H1 (cell line): Measurements from ENCODE around the gene FSTL4. TPM values are rescaled to one million over a fixed set of nuclear protein-coding genes. Genes with fewer than 3 reads are reported as not detected.

ENCODE experiments used
- CTCF ChIA-PET: fragments of 300-600 bp; sonication (Branson Sonifier 250); formaldehyde crosslinking; loops from one replicate; lab custom pipeline; 2021; ENCODE audit not compliant: partially characterized antibody; lab: Charles Lee
- POLR2A ChIA-PET: fragments of 300-600 bp; sonication (Branson Sonifier 250); formaldehyde crosslinking; loops from one replicate; lab custom pipeline; 2021; ENCODE audit warnings: inconsistent platforms; ENCODE audit not compliant: partially characterized antibody; lab: Charles Lee
- DNase-seq, 2 experiments: peaks; one replicate each; pipeline versions ENCODE4 v3.0.0 to v3.0.0-alpha.2; 2010 to 2022; ENCODE audit warnings: low spot score in 2 of 2, low read depth in 1 of 2, mixed read lengths in 1 of 2
- FAIRE-seq: peaks from 2 replicates; lab custom pipeline; 2011; peaks lifted over from hg19 to GRCh38; lab: Jason Lieb, UNC
- H2AFZ ChIP-seq: 2 replicates; pipeline ENCODE4 v1.8.1; 2012; ENCODE audit warnings: low read length, inconsistent platforms
- H2AK5ac ChIP-seq: 2 replicates; pipeline ENCODE4 v1.6.1; 2013; ENCODE audit warnings: low read depth, low read length
- H2BK120ac ChIP-seq: replicated peaks from 2 replicates; pipeline ENCODE3; 2013; ENCODE audit warnings: low read depth, low read length, inconsistent platforms
- H2BK12ac ChIP-seq: 2 replicates; pipeline ENCODE4 v1.6.1; 2013; ENCODE audit warnings: low read depth, low read length
- H2BK15ac ChIP-seq: 2 replicates; pipeline ENCODE4 v1.6.1; 2013; ENCODE audit warnings: low read length
- H2BK20ac ChIP-seq: 2 replicates; pipeline ENCODE4 v1.6.1; 2013; ENCODE audit warnings: low read length
- H2BK5ac ChIP-seq: 2 replicates; pipeline ENCODE4 v1.6.1; 2013; ENCODE audit warnings: low read depth, low read length
- H3K14ac ChIP-seq: 2 replicates; pipeline ENCODE4 v1.6.1; 2013; ENCODE audit warnings: inconsistent platforms; ENCODE audit not compliant: insufficient read length
- H3K18ac ChIP-seq: 2 replicates; pipeline ENCODE4 v1.6.1; 2013; ENCODE audit warnings: low read length; ENCODE audit errors: extremely low read depth
- H3K23ac ChIP-seq: 2 replicates; pipeline ENCODE4 v1.6.1; 2013; ENCODE audit warnings: inconsistent platforms; ENCODE audit not compliant: insufficient read length
- H3K23me2 ChIP-seq: 2 replicates; pipeline ENCODE4 v1.6.1; 2013; ENCODE audit warnings: low read depth, low read length
- H3K27ac ChIP-seq: 2 replicates; pipeline ENCODE4 v1.6.1; 2011; ENCODE audit warnings: low read depth, low read length, inconsistent platforms
- H3K27me3 ChIP-seq, 4 experiments: replicated peaks in 1 of 4; 1 replicate in 1 of 4; 2 replicates in 3 of 4; pipeline versions ENCODE4 v1.6.1 to v1.8.1; 2011 to 2013; ENCODE audit warnings: low read length in 3 of 4, mild to moderate bottlenecking in 3 of 4, inconsistent platforms in 2 of 4, mixed read lengths in 2 of 4, moderate library complexity in 1 of 4; ENCODE audit not compliant: control insufficient read depth in 3 of 4, insufficient read depth in 3 of 4; ENCODE audit errors: extremely low read depth in 1 of 4
- H3K36me3 ChIP-seq, 4 experiments: 2 replicates each; pipeline versions ENCODE4 v1.6.1 to v1.8.1; 2011 to 2013; ENCODE audit warnings: mild to moderate bottlenecking in 4 of 4, low read length in 3 of 4, moderate library complexity in 2 of 4, control low read depth in 1 of 4, inconsistent platforms in 1 of 4; ENCODE audit not compliant: insufficient read depth in 4 of 4, control insufficient read depth in 2 of 4
- H3K4ac ChIP-seq: replicated peaks from 2 replicates; pipeline ENCODE3; 2013; ENCODE audit warnings: low read length, low read depth, mixed read lengths, inconsistent platforms; ENCODE audit not compliant: insufficient read length
- H3K4me1 ChIP-seq, 4 experiments: replicated peaks in 1 of 4; 1 replicate in 1 of 4; 2 replicates in 3 of 4; pipeline versions ENCODE4 v1.6.1 to v1.8.1; 2011 to 2013; ENCODE audit warnings: low read length in 3 of 4, inconsistent platforms in 2 of 4, mixed read lengths in 1 of 4; ENCODE audit not compliant: insufficient read depth in 4 of 4, control insufficient read depth in 3 of 4
- H3K4me2 ChIP-seq, 2 experiments: 2 replicates each; pipeline versions ENCODE4 v1.6.1 to v1.8.1; 2011 to 2013; ENCODE audit warnings: low read depth in 2 of 2, low read length in 2 of 2, control low read depth in 1 of 2, inconsistent platforms in 1 of 2, mild to moderate bottlenecking in 1 of 2; ENCODE audit not compliant: insufficient read depth in 1 of 2
- H3K4me3 ChIP-seq, 4 experiments: fragments of 200-600, 300-600 bp in 1 of 4; sonication (generic), shearing (Covaris generic), sonication (Bioruptor Twin) in 1 of 4; 2 replicates each; pipeline versions ENCODE4 v1.5.1 to v1.8.1; 2011 to 2016; ENCODE audit warnings: low read length in 4 of 4, low read depth in 3 of 4, control low read depth in 2 of 4, inconsistent platforms in 2 of 4, mild to moderate bottlenecking in 2 of 4, mixed read lengths in 1 of 4, moderate library complexity in 1 of 4; ENCODE audit not compliant: insufficient read depth in 2 of 4; ENCODE audit errors: extremely low read depth in 1 of 4
- H3K56ac ChIP-seq: replicated peaks from 2 replicates; pipeline ENCODE3; 2013; ENCODE audit warnings: low read depth, mild to moderate bottlenecking, mixed read lengths, low read length, inconsistent platforms; ENCODE audit not compliant: insufficient read length
- H3K79me1 ChIP-seq: 2 replicates; pipeline ENCODE4 v1.6.1; 2013; ENCODE audit warnings: low read depth, low read length, control low read depth
- H3K79me2 ChIP-seq, 2 experiments: 2 replicates each; pipeline versions ENCODE4 v1.6.1 to v1.8.1; 2012 to 2013; ENCODE audit warnings: low read length in 2 of 2, mild to moderate bottlenecking in 2 of 2, inconsistent platforms in 1 of 2; ENCODE audit not compliant: insufficient read depth in 2 of 2, control insufficient read depth in 1 of 2
- H3K9ac ChIP-seq, 4 experiments: replicated peaks in 1 of 4; 1 replicate in 1 of 4; 2 replicates in 3 of 4; pipeline versions ENCODE4 v1.6.1 to v1.8.1; 2011 to 2013; ENCODE audit warnings: low read depth in 3 of 4, low read length in 3 of 4, control low read depth in 2 of 4, mild to moderate bottlenecking in 2 of 4, moderate library complexity in 2 of 4, inconsistent platforms in 1 of 4; ENCODE audit errors: extremely low read depth in 1 of 4
- H3K9me3 ChIP-seq, 2 experiments: 2 replicates each; pipeline versions ENCODE4 v1.6.1 to v1.8.1; 2012 to 2013; ENCODE audit warnings: mild to moderate bottlenecking in 2 of 2, moderate library complexity in 2 of 2, control low read depth in 1 of 2, inconsistent platforms in 1 of 2, low read depth in 1 of 2, low read length in 1 of 2, mixed read lengths in 1 of 2; ENCODE audit not compliant: insufficient read depth in 2 of 2
- H4K20me1 ChIP-seq, 2 experiments: replicated peaks in 1 of 2; 2 replicates each; pipeline versions ENCODE3 to v1.8.1; 2011 to 2013; ENCODE audit warnings: inconsistent platforms in 2 of 2, low read length in 2 of 2, mild to moderate bottlenecking in 1 of 2; ENCODE audit not compliant: insufficient read depth in 2 of 2, control insufficient read depth in 1 of 2
- H4K5ac ChIP-seq: 2 replicates; pipeline ENCODE4 v1.6.1; 2013; ENCODE audit warnings: low read length, low read depth, mixed read lengths, inconsistent platforms; ENCODE audit not compliant: insufficient read length
- H4K8ac ChIP-seq: 2 replicates; pipeline ENCODE4 v1.8.0; 2013; ENCODE audit warnings: mild to moderate bottlenecking, moderate library complexity, low read length, inconsistent platforms; ENCODE audit not compliant: insufficient read depth; ENCODE audit errors: extremely low read depth
- H4K91ac ChIP-seq: replicated peaks from 2 replicates; pipeline ENCODE3; 2013; ENCODE audit warnings: low read length, mixed read lengths, inconsistent platforms; ENCODE audit not compliant: insufficient read length
- CBX5 ChIP-seq: fragments of 300-800, 300-1000 bp; sonication (generic); IDR thresholded peaks from 2 replicates; pipeline ENCODE4 v1.7.1; 2016; ENCODE audit warnings: antibody characterized with exemption, low read length, low read depth
- CREB1 ChIP-seq: IDR thresholded peaks from 2 replicates; pipeline ENCODE4 v1.6.1; 2012; ENCODE audit warnings: inconsistent platforms
- GABPA ChIP-seq: IDR thresholded peaks from 2 replicates; pipeline ENCODE4 v1.6.1; 2011; ENCODE audit warnings: mild to moderate bottlenecking, low read length, moderate library complexity, borderline replicate concordance; ENCODE audit not compliant: insufficient read depth
- HDAC6 ChIP-seq: IDR thresholded peaks from one replicate; pipeline ENCODE4 v1.7.1; 2012; ENCODE audit warnings: low read depth, mild to moderate bottlenecking, inconsistent platforms, low read length, moderate library complexity
- KDM5A ChIP-seq: fragments of 200-600 bp; IDR thresholded peaks from 2 replicates; pipeline ENCODE4 v1.7.1; 2012; ENCODE audit warnings: mild to moderate bottlenecking, low read length, inconsistent platforms, mixed read lengths
- MAFK ChIP-seq: IDR thresholded peaks from 2 replicates; pipeline ENCODE4 v1.6.1; 2012; ENCODE audit warnings: low read depth, mild to moderate bottlenecking, improper control_type of control experiment, low read length
- POLR2AphosphoS5 ChIP-seq: IDR thresholded peaks from 2 replicates; pipeline ENCODE4 v1.6.1; 2011; ENCODE audit warnings: low read depth, low read length
- RNF2 ChIP-seq: fragments of 200-900, 300-1000 bp; sonication (generic); IDR thresholded peaks from 2 replicates; pipeline ENCODE4 v1.7.1; 2016; ENCODE audit warnings: borderline replicate concordance, low read depth, mild to moderate bottlenecking, antibody characterized with exemption, low read length; ENCODE audit not compliant: poor library complexity, severe bottlenecking; ENCODE audit errors: missing control alignments
- SIN3A ChIP-seq, 2 experiments: IDR thresholded peaks in 1 of 2; conservative IDR thresholded peaks in 1 of 2; 2 replicates each; pipeline ENCODE4 v1.6.1; 2011 to 2012; ENCODE audit warnings: low read length in 2 of 2, improper control_type of control experiment in 1 of 2, low read depth in 1 of 2, mild to moderate bottlenecking in 1 of 2
- SIX5 ChIP-seq: IDR thresholded peaks from 2 replicates; pipeline ENCODE4 v1.6.1; 2011; ENCODE audit warnings: mild to moderate bottlenecking, low read depth, low read length
- SP2 ChIP-seq: IDR thresholded peaks from 2 replicates; pipeline ENCODE4 v1.6.1; 2012; ENCODE audit warnings: mild to moderate bottlenecking, low read length, inconsistent platforms
- TAF1 ChIP-seq: IDR thresholded peaks from 2 replicates; pipeline ENCODE4 v1.6.1; 2011; ENCODE audit warnings: mild to moderate bottlenecking, low read depth, low read length
- TBP ChIP-seq: IDR thresholded peaks from 2 replicates; pipeline ENCODE4 v1.6.1; 2011; ENCODE audit warnings: low read depth, low read length, improper control_type of control experiment
- WGBS, 2 experiments: shearing (Covaris generic) in 1 of 2; methylation state at CpG; one replicate each; pipeline versions ENCODE4 v1.1.6 to v1.1.7; 2013 to 2015; ENCODE audit warnings: low lambda C conversion rate in 2 of 2, mixed read lengths in 2 of 2, inconsistent platforms in 1 of 2, low coverage in 1 of 2, missing lambda C conversion rate in 1 of 2; ENCODE audit not compliant: insufficient replicate concordance in 2 of 2, insufficient coverage in 1 of 2, insufficient read length in 1 of 2; ENCODE audit errors: extremely low coverage in 1 of 2, missing lambda C conversion rate in 1 of 2; 5-methylcytosine and 5-hydroxymethylcytosine counted together
- polyA plus RNA-seq, 7 experiments: library from polyadenylated mRNA; depleted of rRNA in 3 of 7; stranded (reverse) in 5 of 7; unstranded in 2 of 7; fragments of >200 nt in 5 of 7; fragments of 200-250 nt in 2 of 7; gene quantifications; 1 replicate in 5 of 7; 2 replicates in 1 of 7; 4 replicates in 1 of 7; pipeline versions ENCODE4 v1.2.1 to v1.2.3, GENCODE V29; 2011 to 2013; ENCODE audit warnings: missing spikeins in 2 of 7, mixed read lengths in 2 of 7
- total RNA-seq: library from RNA; stranded (reverse); fragmentation: NEBNext Ultra II Directional; extraction: Animal tissue kit (Norgen Biotek cat#: 25700); gene quantifications from 2 replicates; pipeline ENCODE4 v1.2.1, GENCODE V29; 2021
- TF ChIP-seq, protein P1 (sequence below): IDR thresholded peaks from 2 replicates; pipeline ENCODE4 v1.6.1; 2012; ENCODE audit warnings: inconsistent platforms

FSTL4 gene
- total and polyA plus RNA-seq, 2 of the 8 experiments (the other 6 are each of a cell fraction or from before 2014, with no cell fraction given): 3.1 to 4.1 TPM

DNA sequence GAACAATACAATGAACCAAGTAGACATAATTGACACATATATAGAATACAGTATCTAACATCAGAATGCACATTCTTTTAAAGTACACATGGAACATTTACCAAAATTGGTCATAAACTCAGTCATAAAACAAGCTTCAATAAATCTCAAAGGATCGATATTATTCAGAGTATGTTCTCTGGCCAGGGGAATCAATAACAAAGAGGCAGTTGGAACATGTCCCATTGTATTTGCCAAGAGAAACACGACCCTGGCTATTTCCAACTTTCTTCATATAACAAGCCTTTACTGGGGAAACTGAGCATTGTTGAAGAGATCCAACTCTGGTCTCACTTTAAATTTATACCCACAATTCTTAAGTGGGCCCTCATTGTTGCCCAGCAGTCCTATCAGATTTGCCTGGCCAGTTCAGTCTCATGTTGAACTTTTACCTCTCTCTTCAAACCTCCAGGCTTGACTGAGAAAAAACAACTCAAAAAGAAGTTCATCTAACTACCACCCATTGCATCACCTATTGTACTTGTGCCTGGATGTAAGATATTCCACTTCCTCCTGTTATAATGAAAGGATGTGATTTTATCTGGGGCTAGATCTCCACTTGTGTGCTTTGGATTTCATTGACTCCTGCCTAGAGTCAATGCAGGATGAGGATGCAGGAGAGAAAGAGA, 398.1 kb downstream of the FSTL4 start:
- CTCF ChIA-PET: no interaction called here
- TF ChIP-seq CBX5: no peak
- TF ChIP-seq KDM5A: no peak
- TF ChIP-seq TAF1: no peak
- TF ChIP-seq SP2: no peak
- TF ChIP-seq HDAC6: no peak
- TF ChIP-seq SIX5: no peak
- TF ChIP-seq SIN3A (conservative IDR thresholded peaks at IDR 0.05 in 1 of 2, IDR thresholded peaks at IDR 0.05 in 1 of 2; ENCODE audit: low read depth in 1 of 2, low read length in 2 of 2): no peak
- no peak for TF ChIP-seq CREB1
- TF ChIP-seq RNF2: no peak
- no peak for TF ChIP-seq POLR2AphosphoS5
- TF ChIP-seq, protein P1, sequence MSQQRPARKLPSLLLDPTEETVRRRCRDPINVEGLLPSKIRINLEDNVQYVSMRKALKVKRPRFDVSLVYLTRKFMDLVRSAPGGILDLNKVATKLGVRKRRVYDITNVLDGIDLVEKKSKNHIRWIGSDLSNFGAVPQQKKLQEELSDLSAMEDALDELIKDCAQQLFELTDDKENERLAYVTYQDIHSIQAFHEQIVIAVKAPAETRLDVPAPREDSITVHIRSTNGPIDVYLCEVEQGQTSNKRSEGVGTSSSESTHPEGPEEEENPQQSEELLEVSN: no peak
- no peak for TF ChIP-seq GABPA
- TF ChIP-seq MAFK: no peak
- no peak for TF ChIP-seq TBP

More for the DNA sequence above, 398.1 kb downstream of the FSTL4 start:
- no peaks in the 10 kb centered on the region for H3K79me1 ChIP-seq
- no peak overlapping the region for H3K4me2 ChIP-seq
- DNase-seq (no peak), FAIRE-seq (no peak)
- H2AFZ ChIP-seq: no peak overlapping the region
- H2BK120ac ChIP-seq: no peak overlapping the region
- no peak overlapping the region for H3K9ac ChIP-seq
- H2AK5ac ChIP-seq: no peak overlapping the region
- H4K8ac ChIP-seq: no peak overlapping the region
- H3K14ac ChIP-seq: no peak overlapping the region
- no peak overlapping the region for H3K4ac ChIP-seq
- no peak overlapping the region for H2BK5ac ChIP-seq
- no peaks in the 10 kb centered on the region for H3K36me3 ChIP-seq
- H2BK20ac ChIP-seq: no peak overlapping the region
- no peaks in the 10 kb centered on the region for H3K27me3 ChIP-seq
- H3K79me2 ChIP-seq: no peaks in the 10 kb centered on the region
- 82% methylated on average over 2 of the region's 2 CpGs; no CpG with 5 or more reads in 1 of the 2 experiments for WGBS, 2 experiments
- POLR2A ChIA-PET: no interaction called here
- no peaks in the 10 kb centered on the region for H3K23me2 ChIP-seq
- H3K56ac ChIP-seq: no peak overlapping the region
- no peak overlapping the region for H3K18ac ChIP-seq
- H2BK15ac ChIP-seq: no peak overlapping the region
- H4K91ac ChIP-seq: no peak overlapping the region
- no peak overlapping the region for H3K4me3 ChIP-seq
- H3K23ac ChIP-seq: no peak overlapping the region
- H3K4me1 ChIP-seq: no peaks in the 10 kb centered on the region
- no peak overlapping the region for H3K27ac ChIP-seq
- no peak overlapping the region for H4K5ac ChIP-seq
- H2BK12ac ChIP-seq: no peak overlapping the region
- H3K9me3 ChIP-seq: no peaks in the 10 kb centered on the region
- H4K20me1 ChIP-seq: no peaks in the 10 kb centered on the region
